ENCODE results near the gene KLK8.

DNA sequence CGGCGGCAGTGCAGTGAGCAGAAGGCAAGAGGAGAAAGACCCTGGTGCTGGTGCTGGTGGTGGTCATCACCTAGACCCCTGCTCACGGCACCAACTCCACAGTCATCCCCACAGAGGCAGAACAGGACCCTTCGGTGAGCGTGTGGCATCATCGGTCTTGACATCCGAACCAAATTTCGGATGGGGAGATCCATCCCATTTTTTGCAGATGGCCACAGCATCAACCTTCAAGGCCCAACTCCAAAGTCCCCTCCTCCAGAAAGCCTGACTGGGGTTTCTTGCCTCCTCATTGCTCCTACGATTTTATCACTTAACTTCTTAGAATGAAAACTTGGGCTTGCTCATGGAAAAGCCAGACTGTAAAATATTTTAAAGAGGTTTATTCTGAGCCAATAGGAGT, 42.1 kb upstream of the KLK8 start:
- TF ChIP-seq POLR2AphosphoS5 (IDR thresholded peaks at IDR 0.05) (no peak), POLR2A (IDR thresholded peaks at IDR 0.05) (no peak), EP300 (IDR thresholded peaks at IDR 0.05) (no peak)
- TF ChIP-seq, protein P1, sequence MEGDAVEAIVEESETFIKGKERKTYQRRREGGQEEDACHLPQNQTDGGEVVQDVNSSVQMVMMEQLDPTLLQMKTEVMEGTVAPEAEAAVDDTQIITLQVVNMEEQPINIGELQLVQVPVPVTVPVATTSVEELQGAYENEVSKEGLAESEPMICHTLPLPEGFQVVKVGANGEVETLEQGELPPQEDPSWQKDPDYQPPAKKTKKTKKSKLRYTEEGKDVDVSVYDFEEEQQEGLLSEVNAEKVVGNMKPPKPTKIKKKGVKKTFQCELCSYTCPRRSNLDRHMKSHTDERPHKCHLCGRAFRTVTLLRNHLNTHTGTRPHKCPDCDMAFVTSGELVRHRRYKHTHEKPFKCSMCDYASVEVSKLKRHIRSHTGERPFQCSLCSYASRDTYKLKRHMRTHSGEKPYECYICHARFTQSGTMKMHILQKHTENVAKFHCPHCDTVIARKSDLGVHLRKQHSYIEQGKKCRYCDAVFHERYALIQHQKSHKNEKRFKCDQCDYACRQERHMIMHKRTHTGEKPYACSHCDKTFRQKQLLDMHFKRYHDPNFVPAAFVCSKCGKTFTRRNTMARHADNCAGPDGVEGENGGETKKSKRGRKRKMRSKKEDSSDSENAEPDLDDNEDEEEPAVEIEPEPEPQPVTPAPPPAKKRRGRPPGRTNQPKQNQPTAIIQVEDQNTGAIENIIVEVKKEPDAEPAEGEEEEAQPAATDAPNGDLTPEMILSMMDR (IDR thresholded peaks at IDR 0.05) = no peak

Measured in sigmoid colon (tissue), 4 donors.